Stimulated activated memory B cell treated with anti-CD40 and anti-IgM and Interleukin-4, amounts not matched to agents 10 μg/mL and 1 μg/mL and 100 μg/mL, for 72 hours (primary cell): ENCODE results near the gene ADRA1B.

Source experiments
- ATAC-seq: fragments of 150-1000 bp; cut with Tn5 transposase; 2 replicates; pipeline ENCODE4 v1.10.0; 2021
- H3K27ac Mint-ChIP-seq: one replicate; pipeline ENCODE4 v1.8.0; 2022; ENCODE audit warnings: mild to moderate bottlenecking, mixed read lengths
- H3K27me3 Mint-ChIP-seq: one replicate; pipeline ENCODE4 v1.8.0; 2022; ENCODE audit warnings: mixed read lengths
- H3K36me3 Mint-ChIP-seq: one replicate; pipeline ENCODE4 v1.8.0; 2022; ENCODE audit warnings: mixed read lengths
- H3K4me1 Mint-ChIP-seq: one replicate; pipeline ENCODE4 v1.8.0; 2022; ENCODE audit warnings: mixed read lengths
- H3K4me3 Mint-ChIP-seq: one replicate; pipeline ENCODE4 v1.8.0; 2022; ENCODE audit warnings: mild to moderate bottlenecking, moderate library complexity, mixed read lengths
- H3K9me3 Mint-ChIP-seq: one replicate; pipeline ENCODE4 v1.8.0; 2022; ENCODE audit warnings: mixed read lengths

ADRA1B gene

DNA sequence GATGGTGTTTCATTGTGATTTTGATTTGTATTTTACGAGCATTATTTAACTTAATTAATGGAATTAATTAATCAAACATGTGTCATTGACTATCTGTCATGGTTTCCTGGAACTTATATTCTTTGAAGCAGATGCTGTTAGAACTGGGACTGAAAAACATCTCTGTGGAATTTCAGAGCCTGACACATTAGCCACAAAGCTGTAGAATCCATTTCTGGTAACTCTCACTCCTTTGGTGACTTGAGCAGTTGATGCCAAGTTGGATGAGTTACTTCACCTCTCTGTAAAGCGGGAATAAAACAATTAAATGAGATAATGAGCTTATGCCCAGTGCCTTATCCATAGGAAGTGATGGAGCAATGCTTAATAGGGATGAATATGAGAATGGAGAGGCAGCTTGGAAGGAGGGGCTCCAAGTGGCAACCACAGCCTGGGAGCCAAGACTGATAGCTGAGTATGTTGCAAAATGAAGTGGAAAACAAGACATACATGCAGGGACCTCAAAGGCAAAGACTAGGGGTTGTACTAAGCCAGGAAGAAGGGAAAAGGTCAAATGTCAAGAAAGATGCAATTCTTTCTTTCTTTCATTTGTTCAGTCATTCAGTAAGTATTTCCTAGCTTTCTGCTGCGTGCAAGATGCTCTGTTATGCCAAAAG lies 23.1 kb upstream of the ADRA1B start:
- Mint-ChIP-seq H3K4me1 (no peaks in the 10 kb centered on the region), H3K27ac (no peak overlapping the region), H3K36me3 (no peaks in the 10 kb centered on the region), H3K4me3 (no peak overlapping the region), H3K27me3 (peaks cover 7% of the 10 kb centered on the region), H3K9me3 (no peaks in the 10 kb centered on the region)
- no peak for ATAC-seq

DNA sequence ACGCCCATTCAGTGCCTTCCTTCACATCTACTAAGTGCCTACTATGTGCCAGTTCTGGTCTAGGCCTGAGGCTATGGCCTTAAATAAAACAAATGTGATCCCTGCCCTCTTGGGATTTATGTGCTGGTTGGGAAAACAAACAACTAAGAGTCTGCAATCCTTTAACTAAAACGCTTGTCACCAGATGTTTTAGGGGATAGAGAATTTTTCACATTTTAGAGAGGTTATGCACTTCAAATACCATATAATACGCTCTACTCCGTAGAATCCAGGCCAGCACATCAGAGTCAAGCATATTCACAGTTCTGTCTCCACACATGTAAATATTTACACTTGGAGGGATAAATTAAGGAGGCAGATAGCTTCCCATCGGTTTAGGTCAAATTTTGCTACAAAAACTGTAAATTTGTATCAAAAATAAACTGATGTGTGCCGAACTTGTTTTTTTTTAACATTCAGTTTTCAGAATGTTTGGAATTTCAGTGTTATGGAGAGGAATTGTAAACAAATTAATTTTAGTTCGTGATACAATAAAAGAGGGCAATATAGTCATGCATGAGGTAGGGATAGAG lies 22.0 kb upstream of the ADRA1B start:
- Mint-ChIP-seq H3K4me3 (no peak overlapping the region), H3K36me3 (no peaks in the 10 kb centered on the region), H3K9me3 (no peaks in the 10 kb centered on the region), H3K4me1 (no peaks in the 10 kb centered on the region), H3K27ac (no peak overlapping the region), H3K27me3 (peaks cover 17% of the 10 kb centered on the region)
- no peak for ATAC-seq

- ATAC-seq: no peak
- H3K27me3 Mint-ChIP-seq: peaks cover 19% of the 10 kb centered on the region
- no peaks in the 10 kb centered on the region for H3K36me3 Mint-ChIP-seq
- no peaks in the 10 kb centered on the region for H3K9me3 Mint-ChIP-seq
- H3K4me3 Mint-ChIP-seq: no peak overlapping the region
- no peaks in the 10 kb centered on the region for H3K4me1 Mint-ChIP-seq
- H3K27ac Mint-ChIP-seq: no peak overlapping the region
These were observed 18.4 kb upstream of the ADRA1B start for GRCh38 chr5:159897786-159898393.

- Mint-ChIP-seq H3K27me3 (peaks cover 19% of the 10 kb centered on the region), H3K4me1 (no peaks in the 10 kb centered on the region), H3K36me3 (no peaks in the 10 kb centered on the region), H3K9me3 (no peaks in the 10 kb centered on the region), H3K4me3 (no peak overlapping the region), H3K27ac (no peak overlapping the region)
- ATAC-seq: no peak
These were observed 16.9 kb upstream of the ADRA1B start for GRCh38 chr5:159899067-159900049.

DNA sequence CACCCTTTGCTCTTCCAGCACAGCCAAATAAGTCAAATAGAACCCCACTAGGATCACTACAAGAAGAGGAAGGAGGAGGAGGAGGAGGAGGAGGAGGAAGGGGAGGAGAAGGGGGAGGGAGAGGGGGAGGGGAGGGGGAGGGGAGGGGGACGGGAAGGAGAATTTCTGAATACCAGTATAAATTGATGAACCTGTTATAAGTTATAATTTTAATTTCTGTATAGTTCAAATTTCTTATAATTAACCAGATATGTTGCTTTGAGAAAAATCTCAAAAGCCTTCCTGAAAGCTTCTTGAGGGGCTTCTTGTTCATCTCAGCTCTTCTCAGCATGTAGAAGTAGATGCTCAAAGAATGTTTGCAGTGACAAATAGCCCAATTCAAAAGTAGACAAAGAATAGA lies 15.0 kb upstream of the ADRA1B start:
- peaks cover 6% of the 10 kb centered on the region for H3K4me1 Mint-ChIP-seq

DNA sequence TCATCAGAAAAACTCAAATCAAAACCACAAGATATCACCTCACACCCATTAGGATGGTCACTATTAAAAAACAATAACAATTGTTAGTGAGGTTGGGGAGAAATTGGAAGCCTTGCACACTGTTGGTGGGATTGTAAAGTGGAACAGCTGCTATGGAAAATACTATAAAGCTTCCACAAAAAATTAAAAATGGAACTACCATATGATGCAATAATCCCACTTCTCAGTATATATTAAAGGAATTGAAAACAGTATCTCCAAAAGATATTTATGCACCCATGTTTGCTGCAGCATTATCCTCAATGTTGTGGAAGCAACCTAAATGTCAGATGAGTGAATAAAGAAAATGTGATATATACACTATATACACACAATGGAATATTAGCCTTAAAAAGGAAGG lies 14.5 kb upstream of the ADRA1B start:
- Mint-ChIP-seq H3K4me3 (no peak overlapping the region), H3K9me3 (no peaks in the 10 kb centered on the region), H3K36me3 (no peaks in the 10 kb centered on the region), H3K27me3 (peaks cover 19% of the 10 kb centered on the region), H3K27ac (no peak overlapping the region), H3K4me1 (peaks cover 6% of the 10 kb centered on the region)
- no peak for ATAC-seq

More for the DNA sequence above, 15.0 kb upstream of the ADRA1B start:
- Mint-ChIP-seq H3K9me3 (no peaks in the 10 kb centered on the region), H3K27me3 (peaks cover 19% of the 10 kb centered on the region), H3K4me3 (no peak overlapping the region), H3K36me3 (no peaks in the 10 kb centered on the region), H3K27ac (no peak overlapping the region)
- ATAC-seq: no peak

GRCh38 chr5:159902444-159903121 lies 13.7 kb upstream of the ADRA1B start:
- Mint-ChIP-seq H3K4me1 (peaks cover 6% of the 10 kb centered on the region), H3K36me3 (no peaks in the 10 kb centered on the region), H3K4me3 (no peak overlapping the region), H3K9me3 (no peaks in the 10 kb centered on the region), H3K27me3 (peaks cover 18% of the 10 kb centered on the region), H3K27ac (no peak overlapping the region)
- ATAC-seq: no peak

DNA sequence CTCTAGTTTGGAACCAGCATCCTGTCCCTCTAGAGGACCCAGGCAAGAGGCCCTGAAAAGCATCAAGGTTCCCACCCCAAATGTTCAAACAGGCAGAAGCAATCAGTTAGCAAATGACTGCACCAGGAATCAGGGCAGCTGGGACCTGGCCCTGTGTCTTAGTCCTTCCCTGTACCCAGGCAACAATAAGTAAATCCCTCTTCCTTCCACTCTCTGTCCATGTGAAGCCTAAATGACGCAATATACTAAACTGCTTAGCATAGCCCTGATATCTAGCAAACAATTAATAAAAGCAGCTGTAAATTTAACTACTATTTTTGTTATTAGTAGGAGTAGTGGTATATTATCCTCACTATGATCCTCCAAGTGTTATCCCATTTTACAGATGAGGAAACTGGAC lies 13.2 kb upstream of the ADRA1B start:
- peaks cover 6% of the 10 kb centered on the region for H3K4me1 Mint-ChIP-seq
- no peak overlapping the region for H3K4me3 Mint-ChIP-seq
- H3K9me3 Mint-ChIP-seq: no peaks in the 10 kb centered on the region
- no peak overlapping the region for H3K27ac Mint-ChIP-seq
- H3K27me3 Mint-ChIP-seq: peaks cover 12% of the 10 kb centered on the region
- ATAC-seq: no peak
- no peaks in the 10 kb centered on the region for H3K36me3 Mint-ChIP-seq

- Mint-ChIP-seq H3K9me3 (no peaks in the 10 kb centered on the region), H3K36me3 (no peaks in the 10 kb centered on the region), H3K27ac (no peak overlapping the region), H3K27me3 (no peaks in the 10 kb centered on the region), H3K4me3 (no peak overlapping the region), H3K4me1 (peaks cover 6% of the 10 kb centered on the region)
- ATAC-seq: no peak
These were observed 11.4 kb upstream of the ADRA1B start for GRCh38 chr5:159904874-159905273.

GRCh38 chr5:159905496-159905895 lies 10.8 kb upstream of the ADRA1B start:
- H3K36me3 Mint-ChIP-seq: no peaks in the 10 kb centered on the region
- ATAC-seq: peak; percentile 36
- peaks cover 6% of the 10 kb centered on the region for H3K4me1 Mint-ChIP-seq
- H3K9me3 Mint-ChIP-seq: no peaks in the 10 kb centered on the region
- no peaks in the 10 kb centered on the region for H3K27me3 Mint-ChIP-seq
- no peak overlapping the region for H3K4me3 Mint-ChIP-seq
- no peak overlapping the region for H3K27ac Mint-ChIP-seq

GRCh38 chr5:159906463-159906862 lies 9.8 kb upstream of the ADRA1B start:
- Mint-ChIP-seq H3K9me3 (no peaks in the 10 kb centered on the region), H3K4me1 (peaks cover 6% of the 10 kb centered on the region), H3K27ac (no peak overlapping the region), H3K36me3 (no peaks in the 10 kb centered on the region), H3K4me3 (no peak overlapping the region), H3K27me3 (no peaks in the 10 kb centered on the region)
- ATAC-seq: no peak

- Mint-ChIP-seq H3K27me3 (no peaks in the 10 kb centered on the region), H3K4me1 (peaks cover 6% of the 10 kb centered on the region), H3K36me3 (no peaks in the 10 kb centered on the region), H3K9me3 (no peaks in the 10 kb centered on the region), H3K4me3 (no peak overlapping the region), H3K27ac (no peak overlapping the region)
- no peak for ATAC-seq
These were observed 9.3 kb upstream of the ADRA1B start for GRCh38 chr5:159906943-159907342.

GRCh38 chr5:159907689-159908590 lies 8.3 kb upstream of the ADRA1B start:
- no peak overlapping the region for H3K4me3 Mint-ChIP-seq
- H3K36me3 Mint-ChIP-seq: no peaks in the 10 kb centered on the region
- ATAC-seq: no peak
- H3K4me1 Mint-ChIP-seq: peaks cover 6% of the 10 kb centered on the region
- no peak overlapping the region for H3K27ac Mint-ChIP-seq
- no peaks in the 10 kb centered on the region for H3K9me3 Mint-ChIP-seq
- H3K27me3 Mint-ChIP-seq: no peaks in the 10 kb centered on the region

- Mint-ChIP-seq H3K27me3 (no peaks in the 10 kb centered on the region), H3K36me3 (no peaks in the 10 kb centered on the region), H3K27ac (no peak overlapping the region), H3K4me1 (peaks cover 6% of the 10 kb centered on the region), H3K4me3 (no peak overlapping the region), H3K9me3 (no peaks in the 10 kb centered on the region)
- ATAC-seq: no peak
These were observed 7.7 kb upstream of the ADRA1B start for GRCh38 chr5:159908591-159908940.
